ENCODE measurements around the gene DIPK1A. TPM values are rescaled to one million over a fixed set of nuclear protein-coding genes. Genes with fewer than 3 reads are reported as not detected.
A peak's percentile ranks its signal among the peaks of the same experiment; 100 is the strongest.

DIPK1A gene
- total and polyA plus RNA-seq, 11 donors: 2.8 to 11.6 (median 6.2) TPM

DNA sequence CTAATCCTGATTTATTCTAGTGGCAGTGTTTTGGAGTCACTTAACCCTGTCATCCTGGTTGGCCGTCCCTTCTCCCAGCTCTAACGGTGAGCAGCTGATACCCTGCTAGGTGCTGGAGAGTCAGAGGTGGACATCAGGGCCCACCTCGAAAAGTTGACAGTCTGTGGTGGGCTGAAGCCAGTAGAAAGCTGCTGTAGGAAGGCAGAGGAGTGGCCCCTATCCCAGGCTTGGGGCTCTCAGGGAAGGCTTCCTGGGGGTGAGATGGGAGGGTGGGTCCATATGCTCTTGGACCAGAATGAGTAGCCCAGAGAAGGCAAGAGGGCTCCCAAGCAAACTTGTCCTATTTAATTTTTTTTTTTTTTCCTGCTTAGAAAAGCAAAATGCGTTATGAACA lies 129.9 kb downstream of the DIPK1A start:
- 45 to 56% (median 50%) methylated on average over 4 of the region's 4 CpGs for WGBS, 4 donors
- no peak for DNase-seq
- no peaks in the 10 kb centered on the region for H3K27me3 ChIP-seq
- peaks cover 0 to 31% (median 30%) of the 10 kb centered on the region in 9 donors for H3K36me3 ChIP-seq
- no peaks in the 10 kb centered on the region for H3K9me3 ChIP-seq
- H3K4me3 ChIP-seq: peak overlapping the region in 10 of 12 donors; percentile 65 to 96 (median 75)
- TF ChIP-seq POLR2A (IDR thresholded peaks at IDR 0.05): no peak
- TF ChIP-seq, protein P1, sequence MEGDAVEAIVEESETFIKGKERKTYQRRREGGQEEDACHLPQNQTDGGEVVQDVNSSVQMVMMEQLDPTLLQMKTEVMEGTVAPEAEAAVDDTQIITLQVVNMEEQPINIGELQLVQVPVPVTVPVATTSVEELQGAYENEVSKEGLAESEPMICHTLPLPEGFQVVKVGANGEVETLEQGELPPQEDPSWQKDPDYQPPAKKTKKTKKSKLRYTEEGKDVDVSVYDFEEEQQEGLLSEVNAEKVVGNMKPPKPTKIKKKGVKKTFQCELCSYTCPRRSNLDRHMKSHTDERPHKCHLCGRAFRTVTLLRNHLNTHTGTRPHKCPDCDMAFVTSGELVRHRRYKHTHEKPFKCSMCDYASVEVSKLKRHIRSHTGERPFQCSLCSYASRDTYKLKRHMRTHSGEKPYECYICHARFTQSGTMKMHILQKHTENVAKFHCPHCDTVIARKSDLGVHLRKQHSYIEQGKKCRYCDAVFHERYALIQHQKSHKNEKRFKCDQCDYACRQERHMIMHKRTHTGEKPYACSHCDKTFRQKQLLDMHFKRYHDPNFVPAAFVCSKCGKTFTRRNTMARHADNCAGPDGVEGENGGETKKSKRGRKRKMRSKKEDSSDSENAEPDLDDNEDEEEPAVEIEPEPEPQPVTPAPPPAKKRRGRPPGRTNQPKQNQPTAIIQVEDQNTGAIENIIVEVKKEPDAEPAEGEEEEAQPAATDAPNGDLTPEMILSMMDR (IDR thresholded peaks at IDR 0.05): no peak
- peaks cover 7 to 41% (median 26%) of the 10 kb centered on the region in 12 donors for H3K4me1 ChIP-seq
- peak in 2 of 4 donors; percentile 7 to 13 for ATAC-seq
- peak overlapping the region in 3 of 12 donors; percentile 89 to 95 (median 92) for H3K27ac ChIP-seq
- intact Hi-C loops (cut with DNase I): loop anchor here in 5 of 10 donors (5.0 kb wide), 5 partner anchors 39 to 519 kb away; partner anchors contain the start of gene EVI5 (in 1 of the 5)

GRCh38 chr1:92826792-92827191 lies 134.5 kb downstream of the DIPK1A start:
- no peaks in the 10 kb centered on the region for H3K27me3 ChIP-seq
- DNase-seq (no peak), ATAC-seq (no peak)
- H3K36me3 ChIP-seq: no peaks in the 10 kb centered on the region
- H3K9me3 ChIP-seq: no peaks in the 10 kb centered on the region
- H3K27ac ChIP-seq: no peak overlapping the region
- peaks cover 0 to 5% (median 0%) of the 10 kb centered on the region in 12 donors for H3K4me1 ChIP-seq
- TF ChIP-seq, protein P1 (IDR thresholded peaks at IDR 0.05): no peak
- TF ChIP-seq POLR2A (IDR thresholded peaks at IDR 0.05): no peak
- WGBS, 4 donors: 81 to 85% (median 83%) methylated on average over 6 of the region's 6 CpGs
- intact Hi-C loops (cut with DNase I): loop anchor here in 2 of 10 donors (10.0 kb wide), 2 partner anchors 342 to 512 kb away; partner anchors contain the start of gene GFI1 (in 1 of the 2)
- no peak overlapping the region for H3K4me3 ChIP-seq

DNA sequence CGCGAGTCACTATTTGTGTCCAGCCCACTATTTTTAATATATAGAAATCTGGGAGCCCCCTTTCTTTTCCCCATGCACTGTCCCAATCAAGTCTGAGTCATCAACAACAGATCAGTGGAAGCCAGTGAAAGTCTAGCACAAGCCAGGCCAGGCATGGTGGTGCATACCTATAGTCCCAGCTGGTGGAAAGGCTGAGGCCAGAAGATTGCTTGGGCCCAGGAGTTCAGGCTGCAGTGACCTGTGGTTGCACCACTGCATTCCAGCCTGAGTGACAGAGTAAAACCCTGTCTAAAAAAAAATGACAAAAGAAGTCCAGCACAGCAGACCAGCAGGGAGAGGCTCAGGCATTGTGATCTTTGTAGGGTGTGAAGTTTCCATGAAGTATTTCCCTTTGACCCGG lies 138.4 kb downstream of the DIPK1A start:
- no peaks in the 10 kb centered on the region for H3K9me3 ChIP-seq
- H3K27me3 ChIP-seq: no peaks in the 10 kb centered on the region
- no peaks in the 10 kb centered on the region for H3K4me1 ChIP-seq
- DNase-seq (no peak), ATAC-seq (peak in 1 of 4 donors; percentile 34)
- no peak for TF ChIP-seq POLR2A (IDR thresholded peaks at IDR 0.05)
- TF ChIP-seq, protein P1 (IDR thresholded peaks at IDR 0.05): no peak
- intact Hi-C loops (cut with DNase I): loop anchor here in 2 of 10 donors (10.0 kb wide), 2 partner anchors 338 to 508 kb away; partner anchors contain the start of gene GFI1 (in 1 of the 2)
- WGBS, 4 donors: 67 to 81% (median 76%) methylated on average over 3 of the region's 3 CpGs
- H3K27ac ChIP-seq: no peak overlapping the region
- no peaks in the 10 kb centered on the region for H3K36me3 ChIP-seq
- H3K4me3 ChIP-seq: no peak overlapping the region

DNA sequence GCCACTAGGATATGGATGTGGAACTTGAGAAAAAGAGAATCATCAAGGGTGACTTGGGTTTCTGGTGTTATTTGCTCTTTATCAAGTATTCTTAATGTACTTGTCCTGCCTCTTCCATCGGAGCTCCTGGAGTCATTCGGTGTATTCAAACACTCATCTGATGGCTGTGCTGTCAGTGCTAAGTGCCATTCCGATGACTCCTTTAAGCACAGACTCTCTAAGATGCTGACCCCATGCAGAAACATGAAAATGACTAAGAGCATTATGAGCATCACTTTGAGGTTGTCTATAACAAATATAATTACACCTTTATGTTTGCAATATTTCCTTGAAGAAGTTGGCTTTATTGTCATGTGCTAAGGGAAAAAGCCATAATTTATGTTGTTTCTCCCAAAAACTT lies 140.7 kb downstream of the DIPK1A start:
- DNase-seq: no peak
- Histone ChIP-seq H3K4me1 (no peaks in the 10 kb centered on the region), H3K27ac (no peak overlapping the region), H3K4me3 (no peak overlapping the region), H3K36me3 (no peaks in the 10 kb centered on the region), H3K9me3 (no peaks in the 10 kb centered on the region), H3K27me3 (no peaks in the 10 kb centered on the region)
- ATAC-seq: no peak
- WGBS, 4 donors: 84 to 92% (median 91%) methylated on average over 3 of the region's 3 CpGs
- TF ChIP-seq, protein P1 (IDR thresholded peaks at IDR 0.05): no peak
- no peak for TF ChIP-seq POLR2A (IDR thresholded peaks at IDR 0.05)
- intact Hi-C loops (cut with DNase I): loop anchor here in 2 of 10 donors (10.0 kb wide), 2 partner anchors 336 to 506 kb away; partner anchors contain the start of gene GFI1 (in 1 of the 2)
